ENCODE data around the gene TRIB2. TPM values are rescaled to one million over a fixed set of nuclear protein-coding genes. Genes with fewer than 3 reads are reported as not detected.

TRIB2 gene
- total RNA-seq, 1 donor from 2014 or later, result 82.7 TPM

GRCh38 chr2:12694990-12695774 is 21.6 kb upstream of the TRIB2 start:
- FAIRE-seq, result peak; percentile 60
- no peak for DNase-seq (ENCODE audit: low spot score in 2 of 2)

GRCh38 chr2:12697617-12698016 is 19.1 kb upstream of the TRIB2 start:
- FAIRE-seq, result no peak
- no peak for DNase-seq (ENCODE audit: low spot score in 2 of 2)

GRCh38 chr2:12700989-12701388 is 15.7 kb upstream of the TRIB2 start:
- DNase-seq (ENCODE audit: low spot score in 2 of 2) (no peak), FAIRE-seq (no peak)

GRCh38 chr2:12701786-12702167 is 15.0 kb upstream of the TRIB2 start:
- DNase-seq (ENCODE audit: low spot score in 2 of 2), result no peak
- no peak for FAIRE-seq

DNA sequence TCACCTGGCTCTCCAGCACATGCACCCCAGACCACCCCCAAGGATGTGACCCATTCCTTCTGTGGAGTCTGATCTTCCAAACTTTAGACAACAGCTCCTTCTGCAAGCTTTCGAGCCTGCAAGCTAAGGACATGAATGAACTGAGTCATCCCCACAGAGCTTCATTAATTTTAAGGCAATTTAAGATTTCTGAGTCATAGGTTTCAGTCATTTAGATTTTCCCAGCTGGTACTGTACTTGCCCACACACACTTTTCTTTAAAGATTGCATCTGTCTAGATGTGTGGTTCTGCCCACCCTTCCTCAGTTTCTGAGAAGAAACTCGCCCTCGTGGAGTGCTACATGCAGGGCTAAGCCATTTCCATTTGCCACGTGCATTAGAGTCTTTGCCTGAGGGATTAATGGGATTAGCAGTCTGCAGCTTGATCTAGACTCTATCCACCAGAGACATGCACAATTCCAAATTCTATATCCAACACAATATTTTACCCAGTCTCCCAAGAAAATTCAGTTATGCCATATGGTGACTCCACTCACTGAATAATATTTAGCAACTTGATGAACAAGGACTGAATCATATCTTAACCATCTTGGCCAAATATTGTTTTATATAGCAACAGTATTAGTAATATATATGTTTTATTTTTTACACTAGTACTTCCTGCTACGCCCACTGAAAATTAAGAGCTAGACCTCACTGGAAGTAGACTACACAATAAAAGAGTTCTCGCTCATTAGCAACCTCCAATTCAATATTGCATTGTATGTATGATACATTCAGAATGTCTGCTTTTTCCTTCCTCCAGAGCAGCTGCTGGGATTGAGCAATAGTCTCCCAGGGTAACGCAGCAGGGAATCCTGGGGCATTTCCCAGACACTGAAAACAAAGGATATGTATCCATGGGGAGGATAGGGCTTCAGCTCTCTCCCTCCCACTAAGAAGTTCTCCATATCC is 14.3 kb upstream of the TRIB2 start:
- DNase-seq (ENCODE audit: low spot score in 2 of 2) (no peak), FAIRE-seq (no peak)

DNA sequence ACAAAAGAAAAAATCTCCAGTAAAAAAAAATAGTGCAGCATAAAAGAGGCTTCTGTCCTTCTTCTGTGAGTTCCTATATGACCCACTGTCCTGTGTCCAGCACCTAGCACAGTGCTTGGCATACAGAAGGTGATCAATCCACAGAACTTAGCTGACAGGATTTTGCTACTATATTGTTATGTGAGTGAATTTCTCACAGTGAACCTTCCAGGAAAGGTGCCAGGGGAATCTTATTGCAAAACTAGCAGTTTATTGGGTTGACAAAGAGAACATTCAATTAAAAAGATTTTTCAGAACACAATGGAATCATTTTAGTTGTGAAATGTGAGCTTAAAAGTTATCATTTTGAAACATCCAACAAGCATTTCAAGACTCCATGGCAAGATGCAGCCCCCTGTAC is 12.4 kb upstream of the TRIB2 start:
- FAIRE-seq, result no peak

DNA sequence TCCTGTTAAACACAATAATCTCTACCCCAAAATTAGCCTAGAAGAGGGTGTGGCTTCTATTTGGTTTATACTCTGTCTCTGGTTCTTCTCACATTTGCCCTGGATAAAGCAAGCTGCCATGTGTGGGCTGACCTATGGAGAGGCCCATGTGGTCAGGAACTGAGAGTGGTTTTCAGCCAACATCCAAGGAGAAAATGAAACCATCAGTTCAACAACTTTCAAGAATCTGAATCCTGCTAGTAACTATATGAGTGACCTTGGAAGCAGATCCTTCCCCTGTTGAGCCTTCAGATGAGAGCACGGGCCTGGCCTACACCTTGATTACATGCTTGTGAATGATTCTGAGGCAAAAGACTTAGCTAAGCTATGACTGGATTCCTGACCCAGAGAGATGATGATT is 11.5 kb upstream of the TRIB2 start:
- no peak for FAIRE-seq

More for the DNA sequence above, 12.4 kb upstream of the TRIB2 start:
- no peak for DNase-seq (ENCODE audit: low spot score in 2 of 2)

DNA sequence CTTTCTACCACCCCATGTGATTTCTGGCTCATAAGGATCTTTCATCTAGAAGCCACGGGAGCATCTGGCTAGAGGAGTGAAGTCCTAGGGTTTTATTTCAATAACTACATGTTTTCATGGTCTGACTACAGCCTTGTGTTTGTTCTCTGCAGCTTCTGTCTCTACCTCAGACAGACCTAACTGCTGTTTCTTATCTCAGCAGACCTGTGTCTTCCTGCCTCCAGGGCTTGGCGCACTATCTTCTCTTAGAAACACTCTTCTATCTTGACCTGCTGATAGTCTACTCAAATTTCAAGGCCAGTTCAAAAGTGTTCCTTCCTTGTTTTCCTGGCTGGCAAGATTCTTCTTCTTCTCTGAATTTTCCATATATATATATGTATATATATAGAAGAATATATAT is 11.0 kb upstream of the TRIB2 start:
- FAIRE-seq (no peak), DNase-seq (ENCODE audit: low spot score in 2 of 2) (no peak)

More for the DNA sequence above, 11.5 kb upstream of the TRIB2 start:
- DNase-seq (ENCODE audit: low spot score in 2 of 2), result no peak

DNA sequence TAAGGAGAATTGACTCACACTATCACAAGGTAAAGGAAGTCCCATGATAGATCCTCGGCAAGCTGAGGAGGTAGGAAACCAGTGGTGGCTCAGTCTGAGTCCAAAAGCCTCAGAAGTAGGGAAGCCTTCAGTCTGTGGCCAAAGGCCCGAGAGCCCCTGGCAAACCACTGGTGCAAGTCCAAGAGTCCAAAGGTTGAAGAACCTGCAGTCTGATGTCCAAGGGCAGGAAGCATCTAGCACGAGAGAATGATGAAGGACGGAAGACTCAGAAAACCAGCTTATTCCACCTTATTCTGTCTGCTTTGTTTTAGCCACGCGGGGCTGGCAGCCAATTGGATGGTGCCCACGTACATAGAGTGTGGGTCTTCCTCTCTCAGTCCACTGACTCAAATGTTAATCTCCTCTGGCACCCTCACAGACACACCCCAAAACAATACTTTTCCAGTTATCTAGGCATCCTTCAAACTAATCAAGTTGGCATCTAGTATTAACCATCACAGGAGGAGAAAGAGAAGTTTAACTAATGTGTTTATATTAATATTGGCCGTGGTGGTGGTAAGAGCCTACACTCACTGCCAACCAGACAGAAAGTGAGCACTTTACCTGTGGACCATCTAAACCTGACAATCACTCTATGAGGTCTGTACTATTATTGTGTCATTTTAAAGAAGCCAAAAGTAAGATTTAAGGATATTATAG is 8.1 kb upstream of the TRIB2 start:
- no peak for FAIRE-seq

GRCh38 chr2:12709207-12709522 is 7.6 kb upstream of the TRIB2 start:
- FAIRE-seq (no peak), DNase-seq (ENCODE audit: low spot score in 2 of 2) (no peak)

More for the DNA sequence above, 8.1 kb upstream of the TRIB2 start:
- DNase-seq (ENCODE audit: low spot score in 2 of 2), result no peak

GRCh38 chr2:12710301-12710700 is 6.4 kb upstream of the TRIB2 start:
- no peak for DNase-seq (ENCODE audit: low spot score in 2 of 2)
- no peak for FAIRE-seq

DNA sequence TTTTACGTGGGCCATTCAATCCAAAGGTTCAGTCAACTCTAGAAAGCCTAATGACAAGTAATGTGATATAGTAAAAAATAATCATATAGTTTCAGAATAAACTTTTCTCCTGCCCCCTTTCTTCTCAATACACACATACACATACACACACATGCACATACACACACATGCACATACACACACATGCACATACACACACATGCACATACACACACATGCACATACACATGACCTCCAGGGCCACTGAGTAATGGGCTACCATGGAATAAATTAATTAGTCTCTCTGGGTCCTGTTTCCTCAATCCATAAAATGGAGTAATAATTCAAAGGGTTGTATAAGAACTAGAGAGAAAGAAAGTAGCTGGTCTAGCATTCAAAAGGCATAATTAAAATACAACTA is 5.4 kb upstream of the TRIB2 start:
- FAIRE-seq, result no peak
- DNase-seq (ENCODE audit: low spot score in 2 of 2), result no peak

DNA sequence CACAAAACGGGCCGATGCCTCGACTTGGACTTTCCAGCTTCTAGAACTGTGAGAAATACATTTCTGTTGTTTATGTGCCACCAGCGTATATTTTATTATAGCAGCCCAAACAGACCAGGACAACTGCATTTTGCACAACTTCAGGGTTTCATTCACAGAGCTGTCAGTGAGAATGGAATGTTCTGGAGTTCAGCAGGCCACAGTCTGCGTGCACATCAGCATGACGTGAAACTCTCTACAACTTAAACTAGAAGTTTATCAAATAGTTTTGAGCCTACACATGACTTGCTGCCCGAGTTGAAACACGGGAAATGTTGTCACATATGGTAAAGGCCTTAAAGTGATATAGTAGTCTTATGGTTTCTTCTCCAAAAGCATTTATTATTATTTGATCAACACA is 3.9 kb upstream of the TRIB2 start:
- FAIRE-seq (no peak), DNase-seq (ENCODE audit: low spot score in 2 of 2) (no peak)

DNA sequence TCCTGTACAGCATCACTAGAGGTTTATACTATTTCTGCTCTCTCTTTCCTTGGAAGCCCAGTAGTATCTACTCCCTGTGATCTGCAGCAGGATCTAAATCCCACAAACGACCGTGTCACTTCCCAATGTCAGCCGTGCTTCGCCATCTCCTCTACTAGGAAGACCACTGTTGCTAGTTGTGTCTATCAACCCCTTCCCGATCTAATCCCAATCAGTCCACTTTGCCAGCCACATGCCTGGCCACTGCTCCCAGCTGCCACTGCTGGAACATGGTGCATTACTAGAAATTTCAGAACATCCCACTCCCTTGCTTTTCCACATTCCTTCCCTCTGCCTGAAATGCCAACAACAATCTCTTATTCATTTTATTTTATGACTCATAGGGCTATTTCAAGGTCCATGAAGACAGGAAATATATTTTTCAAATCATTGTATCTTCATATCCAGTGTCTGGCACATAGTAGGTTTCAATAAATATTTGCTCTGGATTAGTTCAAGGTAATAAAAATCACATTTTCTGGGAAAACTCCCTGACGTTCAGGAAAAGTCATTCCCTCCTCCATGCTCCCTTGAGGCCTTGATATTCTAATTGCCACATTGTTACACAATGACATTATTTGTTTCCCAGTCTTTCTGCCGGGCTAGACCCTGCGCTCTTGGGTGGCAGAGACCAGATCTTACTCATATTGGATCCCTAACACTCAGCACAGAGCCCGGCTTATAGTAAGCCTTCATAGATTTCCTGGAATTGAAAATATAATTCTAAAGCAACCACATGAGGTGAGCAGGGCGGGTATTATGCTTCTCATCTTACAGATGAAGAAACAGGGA is 2.1 kb upstream of the TRIB2 start:
- no peak for FAIRE-seq

GRCh38 chr2:12715258-12716031 is 1.3 kb upstream of the TRIB2 start:
- no peak for FAIRE-seq
- no peak for DNase-seq (ENCODE audit: low spot score in 2 of 2)

More for the DNA sequence above, 2.1 kb upstream of the TRIB2 start:
- no peak for DNase-seq (ENCODE audit: low spot score in 2 of 2)

GRCh38 chr2:12716032-12716281 is 779 bp upstream of the TRIB2 start:
- FAIRE-seq, result no peak
- peak in 1 of 2 donors; percentile 46 for DNase-seq (ENCODE audit: low spot score in 2 of 2)

- FAIRE-seq (no peak), DNase-seq (ENCODE audit: low spot score in 2 of 2) (peak; percentile 54 to 67)
Measured at GRCh38 chr2:12717191-12718014, 667 bp downstream of the TRIB2 start.

DNA sequence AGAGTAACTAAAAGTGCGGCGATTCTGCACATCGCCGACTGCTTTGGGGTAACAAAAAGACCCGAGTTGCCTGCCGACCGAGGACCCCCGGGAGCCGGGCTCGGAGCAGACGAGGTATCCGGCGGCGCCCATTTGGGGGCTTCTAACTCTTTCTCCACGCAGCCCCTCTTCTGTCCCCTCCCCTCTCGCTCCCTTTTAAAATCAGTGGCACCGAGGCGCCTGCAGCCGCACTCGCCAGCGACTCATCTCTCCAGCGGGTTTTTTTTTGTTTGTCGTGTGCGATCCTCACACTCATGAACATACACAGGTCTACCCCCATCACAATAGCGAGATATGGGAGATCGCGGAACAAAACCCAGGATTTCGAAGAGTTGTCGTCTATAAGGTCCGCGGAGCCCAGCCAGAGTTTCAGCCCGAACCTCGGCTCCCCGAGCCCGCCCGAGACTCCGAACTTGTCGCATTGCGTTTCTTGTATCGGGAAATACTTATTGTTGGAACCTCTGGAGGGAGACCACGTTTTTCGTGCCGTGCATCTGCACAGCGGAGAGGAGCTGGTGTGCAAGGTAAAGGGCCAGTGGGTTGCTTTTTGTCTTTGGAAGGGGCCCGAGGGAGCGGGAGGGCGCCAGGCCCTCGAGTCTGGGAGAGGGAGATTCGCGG is 1.4 kb downstream of the TRIB2 start:
- DNase-seq (ENCODE audit: low spot score in 2 of 2) (peak in 1 of 2 donors; percentile 42), FAIRE-seq (no peak)
